Stimulated activated CD8-positive, alpha-beta memory T cell treated with anti-CD3 and anti-CD28 coated beads, Interleukin-15, amount 100 ng/mL, for 24 hours (primary cell): ENCODE measurements around the gene TJP3.

Experiments used
- DNase-seq: peaks from one replicate; pipeline ENCODE4 v3.0.0-alpha.2; 2020; ENCODE audit warnings: low read depth

Gene TJP3

GRCh38 chr19:3712663-3713611 lies 4.8 kb downstream of the TJP3 start:
- no peak for DNase-seq

GRCh38 chr19:3716147-3716668 lies 8.0 kb downstream of the TJP3 start:
- DNase-seq: no peak

GRCh38 chr19:3719868-3720267 lies 11.7 kb downstream of the TJP3 start:
- no peak for DNase-seq

- DNase-seq: no peak
Observed at GRCh38 chr19:3720349-3720917, 12.2 kb downstream of the TJP3 start.

GRCh38 chr19:3721131-3721886 lies 13.1 kb downstream of the TJP3 start:
- peak; percentile 64 for DNase-seq

GRCh38 chr19:3721887-3722442 lies 13.8 kb downstream of the TJP3 start:
- DNase-seq: no peak

- DNase-seq: no peak
Observed at GRCh38 chr19:3722443-3723109, 14.4 kb downstream of the TJP3 start.

GRCh38 chr19:3723110-3723488 lies 14.9 kb downstream of the TJP3 start:
- DNase-seq: no peak

- no peak for DNase-seq
Observed at GRCh38 chr19:3723883-3724282, 15.7 kb downstream of the TJP3 start.

GRCh38 chr19:3725121-3725520 lies 16.9 kb downstream of the TJP3 start:
- DNase-seq: no peak

- no peak for DNase-seq
Observed at GRCh38 chr19:3725640-3726310, 17.6 kb downstream of the TJP3 start.

- DNase-seq: no peak
Observed at GRCh38 chr19:3730457-3730958, 22.3 kb downstream of the TJP3 start.

GRCh38 chr19:3732108-3732507 lies 23.9 kb downstream of the TJP3 start:
- DNase-seq: no peak

GRCh38 chr19:3733549-3734309 lies 25.5 kb downstream of the TJP3 start:
- no peak for DNase-seq

GRCh38 chr19:3734310-3734600 lies 26.1 kb downstream of the TJP3 start:
- DNase-seq: no peak

GRCh38 chr19:3736106-3736724 lies 28.0 kb downstream of the TJP3 start:
- no peak for DNase-seq

- DNase-seq: no peak
Observed at GRCh38 chr19:3737487-3738205, 29.5 kb downstream of the TJP3 start.

- no peak for DNase-seq
Observed at GRCh38 chr19:3738477-3739220, 30.5 kb downstream of the TJP3 start.

- no peak for DNase-seq
Observed at GRCh38 chr19:3740431-3740830, 32.2 kb downstream of the TJP3 start.
